Nephron (organoid): ENCODE measurements around the gene AUP1.
A peak's percentile ranks its signal among the peaks of the same experiment; 100 is the strongest.

ENCODE experiments used
- H3K27ac Mint-ChIP-seq, 3 experiments: 2 replicates each; pipeline ENCODE4 v1.8.0; 2020; ENCODE audit warnings: mixed read lengths in 3 of 3, mild to moderate bottlenecking in 2 of 3, moderate library complexity in 1 of 3
- H3K27me3 Mint-ChIP-seq: 2 replicates; pipeline ENCODE4 v1.8.0; 2021; ENCODE audit warnings: low read depth, mild to moderate bottlenecking, moderate library complexity, mixed read lengths
- H3K36me3 Mint-ChIP-seq: 2 replicates; pipeline ENCODE4 v1.8.0; 2020; ENCODE audit warnings: low read depth, mixed read lengths
- H3K4me1 Mint-ChIP-seq: 2 replicates; pipeline ENCODE4 v1.8.0; 2020; ENCODE audit warnings: mixed read lengths
- H3K4me3 Mint-ChIP-seq, 3 experiments: 2 replicates each; pipeline ENCODE4 v1.8.0; 2020; ENCODE audit warnings: mild to moderate bottlenecking in 3 of 3, mixed read lengths in 3 of 3, moderate library complexity in 2 of 3
- H3K9me3 Mint-ChIP-seq: 2 replicates; pipeline ENCODE4 v1.8.0; 2020; ENCODE audit warnings: mixed read lengths
- TF ChIP-seq, protein P1 (sequence below), 3 experiments: fragments of 200-600 bp; sonication (generic); IDR thresholded peaks; one replicate each; pipeline ENCODE4 v1.5.0; 2021; ENCODE audit warnings: antibody characterized with exemption in 3 of 3; ENCODE audit not compliant: unreplicated experiment in 3 of 3

Gene AUP1

DNA sequence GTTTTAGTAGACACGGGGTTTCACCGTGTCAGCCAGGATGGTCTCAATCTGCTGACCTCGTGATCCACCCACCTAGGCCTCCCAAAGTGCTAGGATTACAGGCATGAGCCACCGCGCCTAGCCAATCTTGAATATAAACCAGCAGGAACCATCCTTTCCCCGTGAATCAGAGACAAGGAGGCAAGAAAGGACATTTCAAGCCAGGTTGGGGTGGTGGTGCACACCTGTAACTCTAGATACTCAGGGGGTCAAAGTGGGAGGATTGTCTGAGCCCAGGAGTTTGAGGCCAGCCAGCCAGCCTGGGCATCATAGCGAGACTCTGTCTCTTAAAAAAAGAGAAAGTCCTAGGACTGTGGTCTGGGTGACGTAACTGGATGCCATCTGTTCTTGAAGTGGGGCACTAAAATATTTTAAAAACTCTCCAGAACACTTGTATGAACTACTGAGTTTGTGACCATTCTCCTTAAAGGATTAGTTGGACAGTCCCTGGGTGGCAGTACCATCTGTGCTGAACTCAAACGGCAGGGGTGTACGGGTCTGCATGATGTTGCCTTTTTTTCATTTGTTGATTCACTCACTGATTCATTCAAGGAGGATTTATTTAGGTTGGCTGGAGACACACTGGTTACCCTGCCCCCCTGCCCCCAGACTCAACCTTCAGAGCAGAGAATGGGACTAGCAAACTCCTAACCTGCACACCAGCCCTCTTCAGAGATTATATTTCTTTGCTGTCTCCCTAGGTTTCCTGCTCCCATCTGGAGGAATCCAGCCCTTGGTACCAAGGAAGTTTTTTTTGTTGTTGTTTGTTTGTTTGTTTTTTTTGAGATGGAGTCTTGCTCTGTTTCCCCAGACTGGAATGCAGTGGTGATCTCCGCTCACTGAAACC, 18.2 kb downstream of the AUP1 start:
- H3K27ac Mint-ChIP-seq, result no peak overlapping the region
- H3K9me3 Mint-ChIP-seq, result no peaks in the 10 kb centered on the region
- H3K27me3 Mint-ChIP-seq, result peaks cover 98% of the 10 kb centered on the region
- H3K4me3 Mint-ChIP-seq, result no peak overlapping the region
- H3K4me1 Mint-ChIP-seq, result peaks cover 17% of the 10 kb centered on the region
- H3K36me3 Mint-ChIP-seq, result peaks cover 13% of the 10 kb centered on the region
- TF ChIP-seq, protein P1, sequence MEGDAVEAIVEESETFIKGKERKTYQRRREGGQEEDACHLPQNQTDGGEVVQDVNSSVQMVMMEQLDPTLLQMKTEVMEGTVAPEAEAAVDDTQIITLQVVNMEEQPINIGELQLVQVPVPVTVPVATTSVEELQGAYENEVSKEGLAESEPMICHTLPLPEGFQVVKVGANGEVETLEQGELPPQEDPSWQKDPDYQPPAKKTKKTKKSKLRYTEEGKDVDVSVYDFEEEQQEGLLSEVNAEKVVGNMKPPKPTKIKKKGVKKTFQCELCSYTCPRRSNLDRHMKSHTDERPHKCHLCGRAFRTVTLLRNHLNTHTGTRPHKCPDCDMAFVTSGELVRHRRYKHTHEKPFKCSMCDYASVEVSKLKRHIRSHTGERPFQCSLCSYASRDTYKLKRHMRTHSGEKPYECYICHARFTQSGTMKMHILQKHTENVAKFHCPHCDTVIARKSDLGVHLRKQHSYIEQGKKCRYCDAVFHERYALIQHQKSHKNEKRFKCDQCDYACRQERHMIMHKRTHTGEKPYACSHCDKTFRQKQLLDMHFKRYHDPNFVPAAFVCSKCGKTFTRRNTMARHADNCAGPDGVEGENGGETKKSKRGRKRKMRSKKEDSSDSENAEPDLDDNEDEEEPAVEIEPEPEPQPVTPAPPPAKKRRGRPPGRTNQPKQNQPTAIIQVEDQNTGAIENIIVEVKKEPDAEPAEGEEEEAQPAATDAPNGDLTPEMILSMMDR (IDR thresholded peaks at IDR 0.05; ENCODE audit: unreplicated experiment in 3 of 3), result no peak

DNA sequence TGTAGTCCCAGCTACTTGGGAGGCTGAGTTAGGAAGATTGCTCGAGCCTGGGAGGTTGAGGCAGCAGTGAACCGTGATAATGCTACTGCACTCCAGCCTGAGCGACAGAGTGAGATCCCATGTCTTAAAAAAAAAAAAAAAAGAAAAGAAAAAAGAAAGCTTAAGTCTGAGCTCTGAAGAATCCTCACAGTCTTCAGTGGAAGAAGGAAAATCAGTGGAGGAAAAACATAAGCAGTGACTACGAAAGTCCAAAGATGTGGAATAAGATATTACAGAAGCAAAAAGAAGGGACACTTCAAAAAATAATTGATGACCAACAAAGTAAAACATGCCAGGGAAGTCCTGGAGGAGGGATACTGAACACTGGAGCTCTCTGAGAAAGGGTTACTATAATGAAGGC, 19.2 kb downstream of the AUP1 start:
- no peak overlapping the region for H3K4me3 Mint-ChIP-seq
- peaks cover 19% of the 10 kb centered on the region for H3K36me3 Mint-ChIP-seq
- peaks cover 94% of the 10 kb centered on the region for H3K27me3 Mint-ChIP-seq
- H3K9me3 Mint-ChIP-seq, result no peaks in the 10 kb centered on the region
- H3K4me1 Mint-ChIP-seq, result peaks cover 18% of the 10 kb centered on the region
- TF ChIP-seq, protein P1 (IDR thresholded peaks at IDR 0.05; ENCODE audit: unreplicated experiment in 3 of 3), result no peak
- no peak overlapping the region for H3K27ac Mint-ChIP-seq

DNA sequence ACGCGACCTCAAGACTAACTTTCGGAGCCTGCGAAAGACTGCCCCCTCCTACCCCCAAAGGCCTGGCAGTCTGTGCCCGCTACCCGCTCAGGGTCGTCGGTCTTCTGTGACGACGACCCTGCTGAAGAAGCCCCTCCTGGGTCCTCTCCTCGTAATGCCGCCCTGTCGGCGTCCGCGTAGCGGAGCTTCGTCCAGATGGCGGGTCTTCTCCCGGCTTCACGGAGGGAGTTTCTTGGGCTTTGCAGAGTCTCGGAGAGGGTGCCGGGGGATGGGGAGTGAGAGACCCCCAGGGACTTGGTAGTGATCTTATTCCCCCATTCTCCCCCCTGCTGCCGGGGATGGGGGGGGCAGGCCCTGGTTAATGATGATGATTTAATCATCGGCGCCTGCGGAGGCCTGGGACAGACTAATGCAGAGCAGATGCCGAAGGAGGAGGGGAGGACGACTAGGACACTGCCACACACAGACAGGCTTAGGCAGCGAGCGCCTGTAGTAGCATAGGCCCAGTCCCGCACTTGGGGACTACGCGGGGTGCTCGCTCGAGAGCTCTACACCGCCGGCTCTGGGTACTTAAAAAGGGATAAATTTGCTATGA, 21.5 kb downstream of the AUP1 start:
- Mint-ChIP-seq H3K27me3 (peaks cover 95% of the 10 kb centered on the region), H3K4me3 (peak overlapping the region; percentile 98 to 100 (median 99)), H3K36me3 (peaks cover 31% of the 10 kb centered on the region), H3K27ac (peak overlapping the region; percentile 100), H3K9me3 (no peaks in the 10 kb centered on the region), H3K4me1 (peaks cover 34% of the 10 kb centered on the region)
- TF ChIP-seq, protein P1 (IDR thresholded peaks at IDR 0.05; ENCODE audit: unreplicated experiment in 3 of 3), result no peak

DNA sequence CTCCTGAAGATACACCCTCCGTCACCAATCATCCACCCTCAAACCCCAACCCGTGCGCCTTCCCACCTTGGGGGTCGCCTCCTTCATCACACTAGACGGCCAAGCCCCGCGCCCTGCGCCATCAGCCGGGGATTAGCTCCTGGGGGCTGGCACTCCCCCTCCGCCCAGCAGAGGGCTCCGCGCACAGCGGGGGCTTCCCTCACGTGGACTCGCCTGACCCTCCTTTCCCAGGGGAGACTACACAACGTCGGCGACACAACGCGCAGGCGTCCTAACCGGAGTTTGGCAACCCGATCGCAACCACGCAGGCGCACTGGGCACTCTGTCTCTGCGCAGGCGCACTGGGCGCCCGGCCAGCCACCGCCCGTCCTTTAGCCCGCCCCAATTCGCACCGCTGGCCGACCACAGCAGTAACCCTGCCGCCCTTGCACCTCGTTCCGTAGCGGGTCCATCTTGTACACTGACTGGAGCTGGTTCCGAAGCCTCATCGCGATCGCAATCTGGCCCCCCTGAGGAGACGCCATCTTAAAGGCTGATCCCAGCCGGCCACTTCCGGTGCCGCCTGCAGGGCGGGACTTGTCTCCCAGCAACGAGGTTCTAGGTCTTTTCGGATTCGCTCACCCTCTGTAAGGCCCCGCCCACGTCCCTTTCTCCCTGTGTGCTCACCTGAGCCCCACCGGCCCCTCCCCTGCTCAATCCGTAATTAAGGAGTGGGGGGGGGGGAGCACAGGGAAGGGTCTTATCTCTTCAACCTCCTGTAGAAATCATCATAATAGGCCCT, 22.2 kb downstream of the AUP1 start, which contains the start of gene PCGF1:
Gene PCGF1 (minus strand): TSS at position 551 of the 781 bp plus-strand sequence. CDS start 27 bp downstream, at position 524.
- TF ChIP-seq, protein P1 (IDR thresholded peaks at IDR 0.05; ENCODE audit: unreplicated experiment in 3 of 3), result peak; percentile 50 to 60 (median 58)
- Mint-ChIP-seq H3K27ac (peak within 1 kb of the TSS; percentile 100), H3K4me3 (peak within 1 kb of the TSS; percentile 98 to 100 (median 99)), H3K36me3 (peaks cover 31% of the 10 kb centered on the region), H3K4me1 (peaks cover 38% of the 10 kb centered on the region), H3K9me3 (no peaks in the 10 kb centered on the region), H3K27me3 (peaks cover 95% of the 10 kb centered on the region)

DNA sequence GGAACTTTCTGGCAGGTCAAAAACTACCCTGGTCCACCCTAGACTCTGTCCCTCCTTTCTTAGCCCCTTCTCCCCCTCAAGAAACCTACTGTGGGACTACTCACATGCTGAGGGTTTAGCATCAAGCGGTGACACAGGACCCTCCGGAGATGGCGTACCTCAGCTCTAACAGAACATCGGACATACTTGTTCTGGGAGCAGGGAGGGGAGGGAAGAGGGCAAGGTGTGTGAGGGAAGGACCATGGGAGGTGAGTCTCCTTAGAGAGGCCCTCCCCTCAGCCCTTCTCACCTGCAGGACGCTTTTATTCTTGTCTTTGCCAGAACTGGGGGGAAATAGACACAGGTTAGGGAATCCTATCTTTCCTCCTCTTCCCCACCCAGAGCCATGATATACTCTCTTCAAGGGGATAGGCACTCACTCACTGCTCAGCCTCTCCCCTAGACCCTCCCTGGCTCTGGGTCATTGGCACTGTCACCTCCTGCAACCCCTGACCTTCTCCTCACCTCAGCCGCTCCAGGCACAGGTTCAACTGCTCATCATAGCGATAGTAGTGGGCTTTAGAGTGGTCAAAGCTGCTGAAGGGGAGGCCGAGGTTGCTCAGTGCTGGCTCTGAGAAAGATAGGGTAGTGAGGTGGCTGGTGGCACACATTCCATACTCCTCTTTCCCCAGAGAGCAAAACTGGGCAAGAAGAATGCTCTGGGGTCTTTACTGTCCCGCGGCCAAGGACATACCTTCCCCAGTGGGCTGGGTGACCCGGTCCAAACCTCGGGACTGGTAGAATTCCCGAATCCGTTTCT, 23.9 kb downstream of the AUP1 start:
- Mint-ChIP-seq H3K4me3 (peak overlapping the region; percentile 77 to 99 (median 81)), H3K27me3 (peaks cover 95% of the 10 kb centered on the region), H3K4me1 (peaks cover 55% of the 10 kb centered on the region), H3K27ac (no peak overlapping the region), H3K36me3 (peaks cover 31% of the 10 kb centered on the region), H3K9me3 (no peaks in the 10 kb centered on the region)
- TF ChIP-seq, protein P1 (IDR thresholded peaks at IDR 0.05; ENCODE audit: unreplicated experiment in 3 of 3), result no peak
